Measurements from ENCODE around the gene CYTL1.

GRCh38 chr4:5033281-5033841 is 14.1 kb upstream of the CYTL1 start:
- TF ChIP-seq CTCF (IDR thresholded peaks at IDR 0.05; ENCODE audit: insufficient read depth, low read depth, low read length): no peak
- TF ChIP-seq EZH2 (IDR thresholded peaks at IDR 0.05; ENCODE audit: insufficient read depth, low read length): no peak

Data from astrocyte (in vitro differentiated cells and primary cell).